GM12864 (cell line): ENCODE data around the gene NOVA1.

Source experiments
- DNase-seq: peaks from one replicate; pipeline ENCODE4 v3.0.0-alpha.2; 2011; ENCODE audit warnings: low read depth
- H3K4me3 ChIP-seq: 2 replicates; pipeline ENCODE4 v1.5.1; 2011; ENCODE audit warnings: mild to moderate bottlenecking, low read depth, low read length, control low read depth
- TF ChIP-seq, protein P1 (sequence below): IDR thresholded peaks from 2 replicates; pipeline ENCODE4 v1.5.1; 2011; ENCODE audit warnings: low read depth, mild to moderate bottlenecking, moderate library complexity, low read length, control low read depth, inconsistent platforms; ENCODE audit errors: missing control alignments

The NOVA1 gene

DNA sequence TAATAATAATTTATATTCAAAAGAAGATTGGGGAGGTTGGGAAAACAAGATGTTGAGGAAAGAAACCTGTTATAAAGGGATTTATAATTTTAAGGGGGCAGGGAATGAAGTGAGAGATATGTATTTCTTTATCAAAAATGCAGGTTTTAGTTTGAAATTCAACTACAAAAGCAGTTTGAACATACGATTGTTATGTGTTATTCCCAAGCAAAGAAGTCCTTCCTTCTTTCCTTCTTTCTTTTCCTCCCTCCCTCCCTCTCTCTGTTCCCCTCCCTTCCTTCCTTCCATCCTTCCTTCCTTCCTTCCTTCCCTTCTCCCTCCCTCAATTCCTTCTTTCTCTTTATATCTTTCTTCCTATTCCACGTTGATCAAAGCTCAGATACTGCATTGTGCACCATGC is 173.3 kb downstream of the NOVA1 start:
- DNase-seq: no peak
- TF ChIP-seq, protein P1, sequence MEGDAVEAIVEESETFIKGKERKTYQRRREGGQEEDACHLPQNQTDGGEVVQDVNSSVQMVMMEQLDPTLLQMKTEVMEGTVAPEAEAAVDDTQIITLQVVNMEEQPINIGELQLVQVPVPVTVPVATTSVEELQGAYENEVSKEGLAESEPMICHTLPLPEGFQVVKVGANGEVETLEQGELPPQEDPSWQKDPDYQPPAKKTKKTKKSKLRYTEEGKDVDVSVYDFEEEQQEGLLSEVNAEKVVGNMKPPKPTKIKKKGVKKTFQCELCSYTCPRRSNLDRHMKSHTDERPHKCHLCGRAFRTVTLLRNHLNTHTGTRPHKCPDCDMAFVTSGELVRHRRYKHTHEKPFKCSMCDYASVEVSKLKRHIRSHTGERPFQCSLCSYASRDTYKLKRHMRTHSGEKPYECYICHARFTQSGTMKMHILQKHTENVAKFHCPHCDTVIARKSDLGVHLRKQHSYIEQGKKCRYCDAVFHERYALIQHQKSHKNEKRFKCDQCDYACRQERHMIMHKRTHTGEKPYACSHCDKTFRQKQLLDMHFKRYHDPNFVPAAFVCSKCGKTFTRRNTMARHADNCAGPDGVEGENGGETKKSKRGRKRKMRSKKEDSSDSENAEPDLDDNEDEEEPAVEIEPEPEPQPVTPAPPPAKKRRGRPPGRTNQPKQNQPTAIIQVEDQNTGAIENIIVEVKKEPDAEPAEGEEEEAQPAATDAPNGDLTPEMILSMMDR: no peak
- no peak overlapping the region for H3K4me3 ChIP-seq

DNA sequence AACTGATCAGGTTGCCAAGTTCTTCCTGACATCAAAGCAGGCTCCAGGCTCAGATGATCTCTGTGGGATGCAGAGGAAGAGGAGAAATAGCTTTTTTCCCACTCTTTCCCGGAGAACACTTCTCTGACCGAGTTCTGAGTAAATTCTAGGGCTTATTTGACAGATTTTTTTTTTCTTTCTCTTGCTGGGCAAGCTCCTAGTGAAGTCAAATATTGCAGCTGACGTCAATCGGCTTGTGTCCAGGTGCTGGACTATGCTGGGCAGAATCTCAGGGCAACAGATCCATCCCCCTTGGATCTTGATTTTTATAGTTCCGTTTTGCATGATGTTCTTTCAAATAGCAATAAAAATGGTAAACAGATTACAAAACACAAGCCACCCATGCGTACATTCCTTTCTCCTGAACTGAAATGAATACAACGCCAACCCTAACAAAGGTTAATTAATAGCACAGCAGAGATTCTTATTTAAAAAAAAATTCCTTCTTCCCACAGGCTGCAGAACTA is 182.2 kb downstream of the NOVA1 start:
- DNase-seq: no peak
- TF ChIP-seq, protein P1: no peak
- H3K4me3 ChIP-seq: no peak overlapping the region

DNA sequence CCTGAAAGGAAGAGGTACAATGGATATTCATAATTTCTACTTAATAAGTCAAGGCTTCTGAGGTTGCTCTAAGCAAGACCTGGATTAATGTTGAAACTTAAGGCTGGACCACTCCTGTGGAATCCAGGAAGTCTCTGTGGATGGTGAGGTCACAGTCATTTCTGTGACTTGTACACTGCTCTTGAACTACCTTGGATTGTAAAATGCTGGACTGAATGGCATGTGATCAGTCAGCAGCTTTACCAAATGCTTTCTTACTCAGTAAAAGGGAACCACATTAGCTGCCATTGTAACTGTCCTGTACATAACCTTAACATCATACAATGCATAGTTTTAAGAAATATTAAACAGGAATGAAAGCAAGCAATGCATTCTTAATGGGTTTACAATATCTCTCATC is 182.9 kb downstream of the NOVA1 start:
- TF ChIP-seq, protein P1: no peak
- DNase-seq: no peak
- H3K4me3 ChIP-seq: no peak overlapping the region

DNA sequence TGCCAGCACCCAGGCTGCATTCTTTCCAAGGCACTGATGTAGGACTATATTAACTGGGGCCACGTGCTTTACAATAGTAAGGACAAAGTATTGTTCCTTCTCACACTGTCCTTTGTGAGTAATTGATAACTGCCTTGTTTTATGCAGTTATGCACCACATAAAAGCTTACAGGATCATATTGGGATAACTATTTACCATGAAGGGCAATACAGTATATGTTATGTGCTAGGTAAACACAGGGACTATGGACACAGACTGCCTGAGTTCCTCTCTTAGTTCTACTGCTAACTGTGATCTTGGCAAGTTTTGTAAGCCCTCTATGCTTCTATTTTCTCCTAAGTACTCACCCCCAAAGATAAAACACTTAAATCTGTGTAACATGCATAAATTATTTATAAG is 183.7 kb downstream of the NOVA1 start:
- H3K4me3 ChIP-seq: no peak overlapping the region
- DNase-seq: no peak
- TF ChIP-seq, protein P1: no peak

DNA sequence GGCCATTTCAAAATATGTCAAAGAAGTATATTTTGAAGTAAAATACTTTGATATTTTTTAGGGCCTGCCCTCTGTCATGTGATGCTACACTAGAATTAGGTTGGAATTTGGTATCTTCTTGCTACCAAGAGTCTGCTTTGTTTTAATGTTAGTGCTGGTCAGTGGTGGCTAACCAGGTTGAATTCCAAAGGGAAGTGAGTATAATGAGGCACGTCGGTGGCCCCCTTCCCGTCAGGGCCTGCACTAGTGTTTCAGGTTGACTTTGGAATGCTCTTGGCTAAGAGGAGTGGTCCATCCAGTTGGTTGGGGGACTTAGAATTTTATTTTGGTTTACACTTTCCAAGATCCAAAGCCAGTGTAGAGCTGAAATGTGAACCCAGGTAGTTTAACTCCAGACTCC is 185.4 kb downstream of the NOVA1 start:
- DNase-seq: no peak
- H3K4me3 ChIP-seq: no peak overlapping the region
- TF ChIP-seq, protein P1: no peak

DNA sequence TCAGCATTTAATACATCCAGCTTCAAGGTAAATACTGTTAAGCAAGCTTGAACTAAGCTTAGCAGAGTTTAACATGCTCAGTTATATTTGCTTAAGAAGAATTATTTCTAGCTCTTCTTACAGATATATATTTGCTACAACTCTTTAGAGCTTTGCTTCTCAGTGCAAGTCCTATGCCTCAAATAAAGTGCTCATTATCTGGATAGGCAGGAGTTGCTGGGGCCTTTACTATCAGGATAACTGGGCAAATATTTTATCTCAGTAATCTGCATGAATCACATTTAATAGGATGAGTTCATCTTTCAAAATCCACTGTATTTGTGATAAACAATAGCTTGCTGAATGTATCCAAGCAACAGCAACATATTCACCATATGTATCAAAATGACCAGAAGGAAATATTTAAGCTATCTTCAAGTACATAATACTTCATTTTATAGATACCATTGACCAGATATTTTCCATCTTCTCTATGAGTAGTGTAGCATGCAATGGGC is 187.6 kb downstream of the NOVA1 start:
- DNase-seq: no peak
- no peak overlapping the region for H3K4me3 ChIP-seq
- TF ChIP-seq, protein P1: no peak

DNA sequence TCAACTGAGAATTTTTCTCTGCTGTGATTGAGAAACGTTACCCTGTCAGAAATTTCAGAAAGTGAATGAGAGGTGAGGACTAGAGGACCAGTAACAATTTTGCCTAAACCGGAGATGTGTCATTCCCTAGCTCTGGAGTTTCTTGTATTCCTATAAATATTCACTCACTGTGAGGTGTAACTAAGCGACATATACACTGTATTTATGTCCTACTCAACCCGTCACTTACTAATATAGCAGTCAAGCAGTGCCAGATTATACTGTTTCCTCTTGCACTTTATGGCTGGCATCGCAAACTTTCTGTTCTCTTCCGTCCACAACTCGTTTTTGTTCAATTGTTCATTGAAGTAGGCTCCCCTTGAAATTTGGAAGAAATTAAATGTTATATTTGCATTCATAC is 192.9 kb downstream of the NOVA1 start:
- TF ChIP-seq, protein P1: no peak
- no peak overlapping the region for H3K4me3 ChIP-seq
- DNase-seq: no peak
